Measurements from ENCODE around the gene DMGDH.

DMGDH gene

GRCh38 chr5:79069488-79070349 is at the start of gene DMGDH, which contains the start of gene BHMT2:
Gene DMGDH, minus strand, starts transcription at chr5:79069674. Its CDS starts 54 bp downstream, at chr5:79069620.
Gene BHMT2, plus strand, starts transcription at chr5:79069767. Its CDS starts 16 bp downstream, at chr5:79069783.
- no peak for DNase-seq

GRCh38 chr5:79112703-79113058 is 43.2 kb upstream of the DMGDH start:
- DNase-seq: no peak

DNA sequence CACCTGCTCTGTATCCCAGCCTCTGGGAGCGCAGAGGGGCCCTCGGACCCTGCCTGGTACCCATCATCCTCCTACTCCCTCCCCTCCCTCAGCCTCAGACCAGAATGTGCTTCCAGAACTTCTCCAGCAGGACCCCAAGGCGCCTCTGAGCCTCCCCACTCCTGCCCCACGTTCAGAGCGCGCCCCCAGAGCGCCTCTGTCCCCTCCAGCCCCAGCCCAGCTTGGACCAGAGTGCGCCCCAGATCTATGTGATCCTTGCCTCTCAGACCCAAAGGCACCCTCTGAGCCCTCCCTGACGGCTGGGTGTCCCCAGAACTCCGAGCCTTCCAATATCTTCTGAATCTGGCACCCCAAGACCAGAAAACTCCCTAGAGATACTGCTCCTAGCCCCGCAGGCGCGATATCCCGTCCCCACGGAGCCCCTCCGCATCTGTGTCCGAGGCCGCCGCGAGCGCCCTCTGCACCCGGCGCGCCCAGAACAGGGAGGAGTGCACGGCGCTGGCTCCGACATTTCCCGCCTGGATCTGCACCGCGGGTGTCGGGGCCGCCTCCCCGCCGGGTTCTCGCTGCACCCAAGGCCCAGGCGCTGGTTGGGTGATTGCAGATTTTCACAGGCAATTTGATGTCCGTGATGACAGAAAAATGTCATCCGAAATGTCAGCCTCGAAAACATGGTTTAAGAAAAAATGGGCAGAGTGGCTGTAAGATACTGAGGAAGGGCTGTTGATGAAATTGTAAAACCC is 42.7 kb upstream of the DMGDH start:
- no peak for DNase-seq

DNA sequence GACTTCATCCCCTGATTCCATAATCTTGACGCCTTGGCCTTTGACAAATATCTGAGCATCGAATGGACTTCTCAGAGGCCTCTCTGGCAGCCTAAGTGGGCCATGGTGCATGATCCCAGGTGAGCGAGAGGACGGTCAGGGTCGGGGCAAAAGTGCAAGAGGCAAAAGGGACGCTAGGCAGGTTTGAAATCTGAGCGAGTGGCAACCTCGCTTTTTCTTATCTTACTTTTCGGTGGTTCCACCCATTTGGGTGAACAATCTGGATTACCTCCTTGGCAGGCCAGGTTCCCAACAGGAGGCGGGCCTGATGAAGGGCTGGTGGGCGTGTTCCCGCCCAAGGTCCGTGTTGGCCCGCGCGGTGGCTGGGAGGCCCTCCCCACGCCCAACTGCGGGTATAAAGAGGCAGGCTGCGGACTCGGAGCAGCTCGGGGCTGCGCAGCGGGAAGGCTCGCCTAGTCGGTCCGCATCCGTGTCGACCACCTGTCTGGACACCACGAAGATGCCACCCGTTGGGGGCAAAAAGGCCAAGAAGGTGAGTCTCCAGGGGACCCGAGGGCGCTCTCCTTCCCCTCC is 42.0 kb upstream of the DMGDH start, which contains the start of gene BHMT:
TSS of gene BHMT (plus strand) at position 423 of the 573 bp plus-strand sequence. CDS start at position 500, 77 bp downstream.
- no peak for DNase-seq

GRCh38 chr5:79109527-79110492 is 40.3 kb upstream of the DMGDH start:
- no peak for DNase-seq

DNA sequence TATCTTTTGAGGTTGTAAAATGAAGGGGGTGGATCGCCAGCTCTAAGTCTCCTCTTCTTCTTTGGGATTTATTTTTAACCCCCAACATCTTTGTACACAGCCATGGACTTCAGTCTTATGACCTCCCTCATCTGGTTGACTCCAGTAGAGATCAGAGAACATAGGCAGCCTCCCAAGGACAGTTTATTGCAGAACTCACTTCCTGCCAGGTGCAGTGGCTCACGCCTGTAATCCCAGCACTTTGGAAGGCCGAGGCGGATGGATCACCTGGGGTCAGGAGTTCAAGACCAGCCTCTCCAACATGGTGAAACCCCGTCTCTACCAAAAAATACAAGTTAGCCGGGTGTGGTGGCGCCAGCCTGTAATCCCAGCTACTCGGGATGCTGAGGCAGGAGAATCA is 39.3 kb upstream of the DMGDH start:
- no peak for DNase-seq

DNA sequence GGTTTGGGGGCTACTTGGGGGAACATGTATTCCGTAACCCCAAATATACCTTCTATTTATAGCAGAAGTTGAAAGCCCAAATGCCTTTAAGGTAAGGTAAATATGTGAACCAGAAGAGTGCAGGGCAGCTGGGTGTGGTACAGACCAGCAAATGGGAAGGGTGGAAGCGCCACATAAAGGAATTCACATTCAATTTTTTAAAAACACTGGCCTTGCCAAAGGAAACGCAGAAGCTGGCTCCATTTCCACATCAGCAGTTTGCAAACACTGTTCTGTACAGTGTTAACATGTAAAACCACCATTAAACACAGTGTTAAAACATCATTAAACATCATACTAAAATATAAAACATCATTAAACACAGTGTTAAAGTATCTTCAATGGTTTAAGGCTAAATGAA is 38.6 kb upstream of the DMGDH start:
- no peak for DNase-seq

DNA sequence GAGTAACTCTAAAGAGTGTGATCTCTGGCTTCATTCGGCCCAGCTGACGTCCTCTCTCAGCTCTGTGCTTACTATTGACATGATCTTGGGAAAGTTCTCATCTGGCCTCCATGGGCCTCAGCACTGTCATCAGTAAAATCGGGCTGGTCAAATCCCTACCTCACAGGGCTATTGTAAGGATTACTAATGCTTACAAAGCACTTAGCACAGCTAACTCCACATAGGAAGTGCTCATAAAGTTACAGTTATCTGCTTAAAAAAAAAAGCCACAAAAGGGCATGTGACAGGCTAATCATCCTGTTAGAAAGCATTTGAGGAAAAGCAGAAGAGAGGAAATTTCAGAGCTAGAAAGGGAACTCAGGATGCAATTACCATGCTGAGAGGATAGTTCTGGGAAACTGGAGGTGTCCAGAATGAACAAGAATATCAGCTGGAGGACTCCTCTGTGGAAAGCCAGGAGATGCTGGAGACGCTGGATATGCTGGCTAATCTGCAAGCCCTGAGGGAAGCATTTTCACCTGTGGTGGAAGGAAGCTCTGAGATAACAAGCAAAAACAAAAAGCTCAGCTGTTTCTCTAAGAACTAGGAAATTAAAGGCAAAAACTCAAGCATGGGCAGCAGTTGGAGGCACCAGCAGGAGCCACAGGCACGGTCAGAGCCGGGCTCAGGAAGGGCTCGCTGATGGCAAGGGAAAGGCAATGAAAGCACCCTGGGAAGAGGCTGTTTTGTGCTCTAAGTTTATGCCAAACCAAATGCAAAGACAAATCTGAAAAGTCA is 37.7 kb upstream of the DMGDH start:
- DNase-seq: no peak

GRCh38 chr5:79105868-79106267 is 36.4 kb upstream of the DMGDH start:
- no peak for DNase-seq

- no peak for DNase-seq
These were observed 24.3 kb upstream of the DMGDH start for GRCh38 chr5:79093762-79094161.

GRCh38 chr5:79091064-79091463 is 21.6 kb upstream of the DMGDH start:
- DNase-seq: no peak

DNA sequence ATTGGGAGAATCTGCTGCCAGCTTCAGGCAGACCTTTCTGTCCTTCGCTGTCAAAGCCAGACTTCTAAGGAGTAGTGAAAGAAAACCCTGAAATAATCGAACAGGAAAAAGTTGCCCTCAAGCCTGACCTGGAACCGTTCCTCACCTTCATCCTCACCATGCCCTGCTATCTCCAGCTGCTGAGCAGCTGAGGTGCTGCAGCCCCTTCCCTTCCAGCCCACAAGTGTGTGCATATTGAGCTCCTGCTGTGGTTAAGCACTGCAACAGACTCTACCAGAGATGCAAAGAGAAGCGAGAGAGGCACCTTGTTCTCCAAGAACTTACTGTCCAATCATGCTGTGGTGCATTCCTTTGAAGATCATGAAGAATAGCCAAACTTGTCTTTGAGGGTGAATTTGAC is 19.0 kb upstream of the DMGDH start:
- no peak for DNase-seq

GRCh38 chr5:79086116-79086515 is 16.6 kb upstream of the DMGDH start:
- DNase-seq: no peak

GRCh38 chr5:79081779-79082178 is 12.3 kb upstream of the DMGDH start:
- no peak for DNase-seq

DNA sequence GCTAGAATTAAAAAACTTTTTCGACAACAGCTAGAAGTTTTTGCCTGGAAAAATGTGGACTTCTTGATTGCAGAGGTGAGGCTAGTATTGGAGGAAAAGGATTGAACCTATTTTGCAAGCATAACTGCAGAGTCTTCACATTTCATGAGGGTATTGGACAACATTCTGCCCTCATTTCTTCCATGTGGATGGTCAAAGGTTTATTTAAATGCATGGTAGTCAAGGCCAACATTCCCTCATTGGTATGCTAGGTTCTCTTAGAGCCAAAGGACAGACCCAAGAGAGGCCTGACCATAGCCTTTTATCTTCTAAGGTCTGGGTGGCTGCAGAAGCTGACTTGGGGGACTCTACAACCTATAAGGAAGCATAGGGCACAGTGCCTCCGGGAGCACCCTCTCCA is 11.3 kb upstream of the DMGDH start:
- DNase-seq: no peak

DNA sequence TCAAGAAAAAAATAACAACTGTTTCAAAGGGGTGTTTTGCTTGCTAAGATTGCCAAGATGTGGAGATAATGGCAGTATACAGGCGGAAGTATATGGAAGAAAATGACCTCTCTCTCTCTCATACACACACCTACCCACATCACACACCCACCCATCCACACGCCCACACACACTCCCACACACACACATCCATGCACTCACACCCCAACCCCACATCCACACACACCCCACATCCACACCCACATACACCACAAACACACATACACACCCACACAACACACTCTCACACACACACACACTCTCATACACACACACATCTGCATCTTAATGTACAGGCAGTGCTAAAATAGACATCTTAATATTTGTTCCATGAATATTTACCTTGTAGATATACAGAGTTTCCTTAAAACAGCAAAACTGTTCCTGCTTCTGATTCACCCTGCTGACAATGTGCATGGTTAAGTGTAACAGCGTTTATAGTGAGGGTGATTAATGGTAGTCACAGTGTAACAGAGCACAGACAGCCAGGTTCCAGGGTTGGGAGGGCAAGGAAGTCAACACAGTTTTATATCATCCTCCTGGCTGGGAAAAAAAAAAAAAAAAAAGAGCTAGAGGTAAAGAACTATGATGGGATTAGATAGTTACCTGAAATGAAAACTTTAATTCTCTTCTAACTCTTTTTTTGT is 8.3 kb upstream of the DMGDH start:
- no peak for DNase-seq

DNA sequence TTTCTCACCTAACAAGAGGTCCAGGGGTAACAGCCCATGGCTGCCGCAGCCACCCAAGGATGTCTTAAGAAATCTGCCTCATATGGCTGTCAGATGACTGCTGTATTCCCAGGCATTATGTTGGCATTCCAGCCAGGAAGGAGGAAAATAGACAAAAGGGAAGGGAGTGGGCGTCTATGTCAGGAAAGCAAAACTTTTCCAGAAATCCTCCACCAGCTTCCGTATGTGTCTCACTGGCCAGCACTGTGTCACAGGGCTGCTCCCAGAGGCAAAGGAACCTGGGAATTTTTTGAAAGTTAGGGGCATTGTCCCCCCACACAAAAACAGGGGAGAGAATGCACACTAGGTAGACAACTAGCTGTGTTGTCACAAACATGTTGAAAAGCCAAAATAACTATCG is 7.3 kb upstream of the DMGDH start:
- no peak for DNase-seq

DNA sequence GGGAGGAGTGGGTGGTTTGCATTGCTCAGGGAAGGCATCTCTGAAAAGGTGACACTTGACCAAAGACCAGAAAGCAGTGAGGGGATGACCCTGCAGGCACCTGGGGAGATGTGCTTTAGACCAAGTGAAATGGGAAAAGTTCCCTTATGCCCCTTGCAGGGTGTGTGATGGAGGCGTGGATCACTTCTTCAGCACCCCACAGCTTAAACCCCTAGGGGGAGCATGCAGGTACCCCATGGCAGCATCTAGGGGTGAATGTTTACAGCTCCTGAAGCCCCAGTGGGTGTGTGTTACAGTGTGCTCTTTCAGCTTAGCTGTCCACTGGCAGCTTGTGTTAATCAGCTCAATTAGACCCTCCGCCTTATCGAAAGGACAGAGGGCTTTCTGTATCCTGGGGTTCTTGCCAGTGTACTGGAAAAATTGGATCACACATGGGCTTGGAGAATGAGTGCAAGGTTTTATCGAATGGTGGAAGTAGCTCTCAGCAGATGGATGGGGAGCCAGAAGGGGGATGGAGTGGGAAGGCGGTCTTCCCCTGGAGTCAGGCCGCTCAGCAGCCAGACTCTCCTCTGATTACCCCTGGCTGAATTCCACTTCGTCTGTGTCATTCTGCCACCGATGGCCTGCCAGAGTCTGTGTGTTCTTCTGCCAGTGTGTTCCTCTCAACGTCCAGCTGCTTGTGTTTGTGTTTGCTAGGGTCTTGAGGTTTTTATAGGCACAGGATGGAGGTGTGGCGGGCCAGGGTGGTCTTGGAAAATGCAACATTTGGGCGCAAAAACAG is 6.4 kb upstream of the DMGDH start:
- DNase-seq: no peak

DNA sequence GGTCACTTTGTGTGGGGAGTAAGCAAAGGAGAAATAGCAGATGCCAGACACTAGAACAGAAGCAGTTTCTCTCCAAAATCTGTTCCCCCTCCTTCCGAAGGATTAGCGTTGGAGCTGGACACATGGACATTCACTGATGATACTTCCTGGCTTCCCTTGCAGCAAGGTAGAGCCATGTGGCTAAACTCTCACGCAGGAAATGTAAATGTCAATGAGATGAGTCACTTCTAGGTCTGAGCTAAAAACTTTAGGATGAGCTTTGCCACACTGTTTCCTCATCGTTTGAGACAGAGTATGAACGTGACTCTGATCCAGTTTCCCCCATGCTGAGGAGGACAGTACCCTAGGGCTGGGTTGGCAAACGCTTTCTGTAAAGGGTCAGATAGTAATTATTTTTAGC is 5.2 kb upstream of the DMGDH start:
- DNase-seq: no peak

- DNase-seq: no peak
These were observed 835 bp upstream of the DMGDH start for GRCh38 chr5:79070350-79070667.
